Measurements from ENCODE around the gene TCEAL5. TPM values are rescaled to one million over a fixed set of nuclear protein-coding genes. Genes with fewer than 3 reads are reported as not detected.

The TCEAL5 gene
- total RNA-seq, 4 donors from 2014 or later = not detected

GRCh38 chrX:103258275-103258674 lies 18.3 kb downstream of the TCEAL5 start:
- Histone ChIP-seq H3K4me3 (no peak overlapping the region), H3K9me3 (no peaks in the 10 kb centered on the region), H3K4me1 (no peaks in the 10 kb centered on the region), H3K27me3 (peaks cover 0 to 8% (median 0%) of the 10 kb centered on the region in 3 donors), H3K27ac (no peak overlapping the region), H3K36me3 (no peaks in the 10 kb centered on the region)
- in situ Hi-C loops (cut with MboI; ENCODE audit: low sequenced_read_pairs in 4 of 4) (no loop called here), intact Hi-C loops (cut with DNase I; ENCODE audit: low total_unique reads) (no loop called here)
- DNase-seq = no peak
- ATAC-seq = no peak
- TF ChIP-seq CTCF (IDR thresholded peaks at IDR 0.05 in 4 of 5, conservative IDR thresholded peaks at IDR 0.05 in 1 of 5) (no peak), POLR2A (IDR thresholded peaks at IDR 0.05) (no peak)

GRCh38 chrX:103256651-103257050 lies 19.9 kb downstream of the TCEAL5 start:
- intact Hi-C loops (cut with DNase I; ENCODE audit: low total_unique reads) (no loop called here), in situ Hi-C loops (cut with MboI; ENCODE audit: low sequenced_read_pairs in 4 of 4) (no loop called here)
- Histone ChIP-seq H3K4me1 (no peaks in the 10 kb centered on the region), H3K9me3 (no peaks in the 10 kb centered on the region), H3K27me3 (no peaks in the 10 kb centered on the region), H3K4me3 (no peak overlapping the region), H3K36me3 (no peaks in the 10 kb centered on the region), H3K27ac (no peak overlapping the region)
- DNase-seq (no peak), ATAC-seq (no peak)
- no peak for TF ChIP-seq POLR2A (IDR thresholded peaks at IDR 0.05)
- TF ChIP-seq CTCF (IDR thresholded peaks at IDR 0.05 in 4 of 5, conservative IDR thresholded peaks at IDR 0.05 in 1 of 5) = no peak

- ATAC-seq (peak; percentile 80 to 96), DNase-seq (peak; percentile 39 to 55)
- H3K27me3 ChIP-seq = no peaks in the 10 kb centered on the region
- TF ChIP-seq CTCF (IDR thresholded peaks at IDR 0.05 in 4 of 5, conservative IDR thresholded peaks at IDR 0.05 in 1 of 5) (no peak), POLR2A (IDR thresholded peaks at IDR 0.05) (peak; percentile 22 to 33)
- H3K9me3 ChIP-seq = no peaks in the 10 kb centered on the region
- intact Hi-C loops (cut with DNase I; ENCODE audit: low total_unique reads) = no loop called here
- peak within 1 kb of the TSS; percentile 63 to 67 (median 65) for H3K4me3 ChIP-seq
- H3K4me1 ChIP-seq = no peaks in the 10 kb centered on the region
- in situ Hi-C loops (cut with MboI; ENCODE audit: low sequenced_read_pairs in 4 of 4) = no loop called here
- peak within 1 kb of the TSS; percentile 73 to 81 (median 78) for H3K27ac ChIP-seq
- no peaks in the 10 kb centered on the region for H3K36me3 ChIP-seq
Observed at GRCh38 chrX:103254921-103255493, 21.5 kb downstream of the TCEAL5 start, which contains the start of gene TCEAL8. Gene TCEAL8 (minus strand): TSS chrX:103255155. CDS start chrX:103253979, 1,176 bp downstream.

- intact Hi-C loops (cut with DNase I; ENCODE audit: low total_unique reads) = no loop called here
- no peaks in the 10 kb centered on the region for H3K36me3 ChIP-seq
- in situ Hi-C loops (cut with MboI; ENCODE audit: low sequenced_read_pairs in 4 of 4) = no loop called here
- DNase-seq = peak in 1 of 2 donors; percentile 9
- no peak for TF ChIP-seq CTCF (IDR thresholded peaks at IDR 0.05 in 4 of 5, conservative IDR thresholded peaks at IDR 0.05 in 1 of 5)
- no peak for TF ChIP-seq POLR2A (IDR thresholded peaks at IDR 0.05)
- peak overlapping the region; percentile 63 to 67 (median 65) for H3K4me3 ChIP-seq
- H3K27me3 ChIP-seq = no peaks in the 10 kb centered on the region
- ATAC-seq = peak; percentile 49 to 56
- no peaks in the 10 kb centered on the region for H3K4me1 ChIP-seq
- no peaks in the 10 kb centered on the region for H3K9me3 ChIP-seq
- H3K27ac ChIP-seq = peak overlapping the region; percentile 73 to 81 (median 78)
Observed at GRCh38 chrX:103254171-103254824, 22.3 kb downstream of the TCEAL5 start.

Data from gastrocnemius medialis (tissue), 4 donors.